Ammon's horn (tissue), 1 donor: ENCODE data around the gene DGKE.

ENCODE experiments used
- DNase-seq: peaks from one replicate; pipeline ENCODE4 v3.0.0-alpha.2; 2016; ENCODE audit warnings: low spot score

DGKE gene

GRCh38 chr17:56890906-56891674 is 57.1 kb downstream of the DGKE start:
- DNase-seq = no peak

DNA sequence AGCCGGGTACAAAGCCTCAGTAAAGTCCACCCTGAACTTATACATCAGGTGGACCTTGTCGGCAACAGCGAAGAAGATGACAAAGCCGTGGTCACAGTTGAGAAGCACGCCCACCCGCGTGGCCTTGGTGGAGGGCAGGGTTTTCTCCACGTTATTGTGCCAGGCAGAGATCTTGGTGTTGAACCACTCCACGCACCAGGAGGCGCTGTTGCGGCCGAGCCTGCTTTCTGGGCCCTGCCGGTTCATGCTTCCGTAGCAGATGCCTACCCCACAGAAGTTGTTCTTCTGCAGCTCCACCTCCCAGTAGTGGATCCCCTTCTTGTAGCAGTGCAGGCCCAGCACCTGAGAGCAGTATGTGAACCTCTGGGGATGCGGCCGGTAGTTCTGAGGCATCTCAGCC is 57.8 kb downstream of the DGKE start:
- DNase-seq = no peak

- DNase-seq = no peak
Observed at GRCh38 chr17:56892333-56892732, 58.4 kb downstream of the DGKE start.

DNA sequence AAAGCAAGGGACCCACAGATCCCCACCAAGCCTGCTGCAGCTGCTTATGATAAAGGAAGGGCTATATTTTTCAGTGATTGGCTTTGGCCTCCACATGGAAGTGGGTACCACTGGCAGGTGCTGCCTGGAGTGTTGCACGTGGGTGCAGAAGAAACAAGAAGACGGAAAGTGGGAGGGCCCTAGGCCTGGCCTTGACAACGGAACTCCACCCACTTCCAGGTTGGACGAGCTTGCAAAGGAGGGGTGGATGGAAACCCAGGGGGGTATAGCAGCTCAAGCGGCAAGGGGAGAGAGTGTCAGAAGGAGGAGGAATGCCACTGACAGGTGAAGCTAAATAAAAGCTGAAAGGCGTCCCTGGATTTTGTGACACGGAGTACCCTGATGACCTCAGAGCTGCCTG is 59.6 kb downstream of the DGKE start:
- DNase-seq = no peak

GRCh38 chr17:56894859-56895455 is 61.0 kb downstream of the DGKE start:
- no peak for DNase-seq

DNA sequence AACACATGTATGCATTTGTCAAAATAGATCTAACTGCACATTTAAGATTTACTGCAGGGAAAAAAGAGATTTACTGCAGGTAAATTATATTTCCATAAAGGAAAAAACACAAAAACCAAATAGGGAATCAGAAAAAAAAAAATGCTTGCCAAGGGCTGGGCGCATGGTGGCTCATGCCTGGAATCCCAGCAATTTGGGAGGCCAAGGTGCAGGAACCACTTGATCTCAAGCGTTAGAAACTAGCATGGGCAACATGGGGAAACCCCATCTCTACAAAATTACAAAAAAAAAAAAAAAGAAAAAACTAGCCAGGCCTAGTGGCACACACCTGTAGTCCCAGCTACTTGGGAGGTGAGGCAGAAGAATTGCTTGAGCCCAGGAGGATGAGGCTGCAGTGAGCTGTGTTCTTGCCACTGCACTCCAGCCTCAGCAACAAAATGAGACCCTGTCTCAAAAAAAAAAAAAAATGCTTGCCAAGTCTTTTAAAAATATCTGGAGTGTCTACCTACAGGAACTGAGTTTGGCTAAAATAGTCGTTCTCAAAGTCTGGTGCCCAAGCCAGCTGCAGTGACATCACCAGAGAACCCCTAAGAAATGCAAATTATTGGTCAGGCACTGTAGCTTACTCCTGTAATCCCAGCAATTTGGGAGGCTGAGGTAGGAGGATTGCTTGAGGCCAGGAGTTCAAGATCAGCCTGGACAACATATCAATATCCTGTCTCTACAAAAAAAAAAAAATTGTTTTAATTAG is 62.4 kb downstream of the DGKE start:
- DNase-seq = no peak

DNA sequence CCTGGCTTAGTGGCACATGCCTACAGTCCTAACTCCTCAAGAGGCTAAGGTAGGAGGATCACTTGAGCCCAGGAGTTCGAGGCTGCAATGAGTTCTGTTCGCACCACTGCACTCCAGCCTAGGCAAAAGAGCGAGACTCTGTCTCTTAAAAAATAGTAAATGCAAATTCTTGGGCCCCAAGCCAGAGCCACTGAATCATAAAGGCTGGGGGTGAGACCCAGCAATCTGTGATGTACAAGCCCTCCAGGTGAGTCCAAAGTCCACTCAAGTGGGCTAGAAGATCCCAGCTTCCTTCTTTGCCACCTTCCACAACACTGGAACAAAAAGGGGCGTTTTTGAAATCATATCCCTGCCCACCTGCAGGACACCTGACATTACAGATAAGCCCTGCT is 63.0 kb downstream of the DGKE start:
- no peak for DNase-seq

GRCh38 chr17:56897646-56898424 is 63.9 kb downstream of the DGKE start:
- no peak for DNase-seq

DNA sequence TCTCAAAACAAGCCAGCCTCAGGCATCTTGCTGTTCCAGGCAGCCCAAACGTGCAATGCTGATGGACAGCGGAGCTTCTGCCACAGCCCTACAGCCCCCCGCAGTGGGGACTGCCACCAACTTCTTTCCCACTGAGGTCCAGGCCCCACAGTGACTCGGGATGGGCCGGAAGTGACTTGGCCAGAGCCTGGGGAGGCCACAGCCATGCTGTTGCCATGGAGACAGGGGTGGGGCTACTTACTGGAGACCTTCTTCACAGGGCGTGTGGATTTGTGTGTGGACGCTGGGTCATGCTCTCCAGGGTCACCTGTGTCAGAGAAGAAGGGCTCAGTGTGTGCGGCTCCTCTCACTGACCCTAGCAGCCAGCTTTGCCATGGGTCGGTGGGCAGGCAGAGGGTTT is 64.9 kb downstream of the DGKE start:
- DNase-seq = no peak

- no peak for DNase-seq
Observed at GRCh38 chr17:56899403-56899802, 65.5 kb downstream of the DGKE start.

GRCh38 chr17:56902348-56902747 is 68.4 kb downstream of the DGKE start:
- DNase-seq = no peak

DNA sequence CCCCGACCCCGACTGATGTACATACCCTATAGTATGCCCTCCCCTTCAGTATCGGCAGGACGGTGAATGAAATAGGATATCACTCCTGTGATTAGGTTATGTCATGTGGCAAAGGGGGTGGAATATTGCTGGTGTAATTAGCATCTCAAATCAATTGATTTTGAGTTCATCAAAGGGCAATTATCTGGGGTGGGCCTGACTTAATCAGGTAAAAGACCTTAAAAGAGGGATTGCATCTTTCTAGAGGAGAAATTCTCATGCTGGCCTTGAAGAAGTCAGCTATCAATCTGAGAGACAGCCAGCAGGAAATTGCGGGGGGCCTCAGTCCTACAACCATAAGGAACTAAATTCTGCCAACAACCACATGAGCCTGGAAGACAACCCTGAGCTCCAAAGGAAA is 69.6 kb downstream of the DGKE start:
- no peak for DNase-seq

GRCh38 chr17:56908001-56908542 is 74.1 kb downstream of the DGKE start:
- peak; percentile 59 for DNase-seq

DNA sequence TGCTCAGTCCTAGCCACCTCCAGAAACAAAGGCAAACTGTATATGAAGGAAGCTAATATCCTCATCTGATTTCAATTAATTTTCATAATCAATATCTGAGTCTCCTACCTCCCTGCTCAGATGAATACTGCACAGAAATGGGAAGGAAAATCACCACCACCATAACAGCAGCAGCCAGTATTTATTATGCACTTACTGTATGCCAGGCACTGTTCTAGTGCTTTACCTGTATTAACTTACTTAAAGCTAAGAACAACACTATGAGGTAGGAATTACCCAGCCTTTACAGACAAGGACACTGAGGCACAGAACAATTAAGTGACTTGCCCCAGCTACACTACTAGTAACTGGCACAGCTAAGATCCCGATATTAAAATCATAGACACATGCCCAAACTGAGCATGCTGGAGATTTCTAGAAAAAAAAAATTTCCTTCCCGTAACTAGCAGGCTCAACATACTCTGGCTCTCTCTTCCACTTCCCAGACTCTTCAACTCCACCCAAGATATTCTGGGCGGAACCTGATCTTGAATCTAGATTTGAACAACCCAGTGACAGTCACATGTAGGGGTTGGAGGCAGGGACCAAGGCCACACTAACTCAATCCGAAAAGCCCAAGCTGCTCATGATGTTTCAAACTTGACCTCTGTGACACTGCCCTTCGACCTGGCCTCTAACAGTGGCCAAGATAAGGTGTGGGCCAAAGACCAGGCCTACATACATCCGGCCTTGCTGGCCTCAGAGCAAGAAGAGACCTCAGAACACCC is 76.0 kb downstream of the DGKE start:
- DNase-seq = no peak

- DNase-seq = no peak
Observed at GRCh38 chr17:56910509-56911235, 76.7 kb downstream of the DGKE start.

GRCh38 chr17:56912105-56912999 is 78.4 kb downstream of the DGKE start:
- DNase-seq = no peak

DNA sequence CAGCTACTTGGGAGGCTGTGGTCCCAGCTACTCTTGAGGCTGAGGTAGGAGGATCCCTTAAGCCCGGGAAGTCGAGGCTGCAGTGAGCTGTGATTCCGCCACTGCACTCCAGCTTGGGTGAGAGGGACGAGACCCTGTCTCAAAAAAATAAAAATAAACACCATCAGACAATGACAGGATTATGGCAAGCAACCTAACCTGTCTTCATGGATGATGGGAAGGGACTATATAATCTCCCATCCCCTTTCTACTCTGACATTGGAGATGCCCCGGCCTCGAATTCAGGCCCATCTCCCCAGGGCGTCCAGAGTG is 79.0 kb downstream of the DGKE start:
- no peak for DNase-seq

DNA sequence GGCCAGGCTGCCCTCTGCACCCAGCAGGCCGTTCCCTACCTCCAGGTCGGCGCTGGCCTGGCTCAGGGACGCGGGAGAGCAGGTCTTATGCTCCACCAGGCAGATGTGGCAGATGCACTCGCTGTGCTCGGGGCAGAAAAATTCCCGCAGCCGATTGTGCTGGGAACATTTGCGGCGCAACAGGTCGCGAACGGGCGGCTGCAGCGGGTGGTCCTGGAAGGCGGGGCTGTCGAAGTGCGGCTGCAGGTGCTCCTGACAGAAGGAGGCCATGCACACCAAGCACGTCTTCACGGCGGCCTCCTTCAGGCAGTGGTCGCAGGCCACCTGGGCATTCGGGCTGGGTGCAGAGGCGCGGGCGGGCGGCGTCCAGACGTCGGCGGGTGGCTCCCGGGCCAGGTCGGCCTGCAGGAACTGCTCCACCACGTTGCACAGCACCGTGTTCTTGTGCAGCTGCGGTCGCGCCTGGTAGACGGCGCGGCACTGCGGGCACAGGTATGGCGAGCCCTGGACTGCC is 79.5 kb downstream of the DGKE start:
- no peak for DNase-seq

DNA sequence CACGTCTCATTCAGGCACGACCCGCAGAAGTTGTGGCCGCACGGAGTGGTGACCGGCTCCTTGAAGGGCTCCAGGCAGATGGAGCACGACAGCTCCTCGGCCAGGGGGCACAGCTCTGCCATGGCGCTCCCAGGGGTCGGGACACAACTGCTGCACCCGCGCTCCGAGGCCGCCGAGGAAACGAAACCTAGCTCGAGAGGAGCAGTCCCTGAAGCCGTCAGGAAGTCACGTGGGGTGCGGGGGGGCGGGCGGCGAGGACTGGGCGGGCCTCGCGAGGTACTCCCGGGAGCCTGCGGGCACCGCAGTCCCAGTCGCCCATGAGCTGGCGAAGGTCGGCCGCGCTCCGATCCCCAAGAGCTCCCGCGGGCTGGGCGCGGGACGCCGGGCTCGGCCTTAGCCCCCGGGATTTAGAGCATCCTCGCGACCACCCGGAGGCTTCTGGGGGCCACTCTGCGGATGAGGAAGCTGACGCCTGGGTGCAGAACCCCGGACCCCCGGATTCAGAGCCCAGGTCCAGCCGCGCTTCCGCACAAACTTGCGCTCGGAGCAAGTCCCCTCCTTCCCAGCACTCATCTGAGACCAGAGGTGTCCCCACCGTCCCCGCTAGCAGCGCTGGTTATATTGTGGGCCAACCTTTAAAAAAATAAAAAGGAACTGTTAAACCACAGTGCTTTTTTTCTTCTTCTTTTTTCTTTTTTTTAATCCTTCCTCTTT is 80.1 kb downstream of the DGKE start, which contains the start of gene TRIM25:
TSS of gene TRIM25 (minus strand) at position 183 of the 714 bp plus-strand sequence. CDS start at position 122, 61 bp downstream.
- DNase-seq = peak; percentile 87
